GM12878 (cell line): ENCODE measurements around the gene OSCP1. TPM values are rescaled to one million over a fixed set of nuclear protein-coding genes. Genes with fewer than 3 reads are reported as not detected.

Experiments
- CHD1 ChIP-seq: IDR thresholded peaks from 2 replicates; pipeline ENCODE4 v1.6.1; 2012; ENCODE audit warnings: low read depth, low read length, improper control_type of control experiment
- FOS ChIP-seq: IDR thresholded peaks from 3 replicates; pipeline ENCODE4 v1.6.1; 2011; ENCODE audit warnings: borderline replicate concordance; ENCODE audit not compliant: insufficient read length; ENCODE audit errors: extremely low read depth
- IKZF1 ChIP-seq: fragments of 450-650 bp; conservative IDR thresholded peaks from 2 replicates; pipeline ENCODE4 v1.6.1; 2017; ENCODE audit warnings: antibody characterized with exemption, mild to moderate bottlenecking
- NBN ChIP-seq: fragments of 450-650 bp; IDR thresholded peaks from 2 replicates; pipeline ENCODE4 v1.6.1; 2016
- NFYB ChIP-seq: IDR thresholded peaks from 2 replicates; pipeline ENCODE4 v1.6.1; 2011; ENCODE audit warnings: low read depth, mild to moderate bottlenecking, low read length, improper control_type of control experiment, moderate library complexity; ENCODE audit not compliant: insufficient read depth
- NKRF ChIP-seq: fragments of 450-650 bp; conservative IDR thresholded peaks from 2 replicates; pipeline ENCODE4 v1.6.1; 2017; ENCODE audit warnings: mild to moderate bottlenecking, moderate library complexity
- NR2F1 ChIP-seq: fragments of 450-650 bp; conservative IDR thresholded peaks from 2 replicates; pipeline ENCODE4 v1.6.1; 2017; ENCODE audit warnings: mild to moderate bottlenecking
- PAX5 ChIP-seq: IDR thresholded peaks from 2 replicates; pipeline ENCODE4 v1.6.1; 2011; ENCODE audit warnings: low read depth, low read length, borderline replicate concordance
- PBX3 ChIP-seq: IDR thresholded peaks from 2 replicates; pipeline ENCODE4 v1.6.1; 2011; ENCODE audit warnings: mild to moderate bottlenecking, low read depth, low read length, moderate library complexity; ENCODE audit not compliant: insufficient replicate concordance
- POLR2A ChIP-seq: IDR thresholded peaks from 2 replicates; pipeline ENCODE4 v1.6.1; 2011; ENCODE audit warnings: low read depth, mild to moderate bottlenecking, low read length
- RELA ChIP-seq: fragments of 450-650 bp; IDR thresholded peaks from 2 replicates; pipeline ENCODE4 v1.8.0; 2014; ENCODE audit warnings: borderline replicate concordance; ENCODE audit not compliant: partially characterized antibody
- RELB ChIP-seq: fragments of 450-650 bp; IDR thresholded peaks from 2 replicates; pipeline ENCODE4 v1.6.1; 2017; ENCODE audit warnings: low read depth, mild to moderate bottlenecking, moderate library complexity
- RFX5 ChIP-seq: IDR thresholded peaks from 2 replicates; pipeline ENCODE4 v1.6.1; 2011; ENCODE audit warnings: low read depth, low read length, improper control_type of control experiment
- SMAD5 ChIP-seq: IDR thresholded peaks from 2 replicates; pipeline ENCODE4 v1.6.1; 2016; ENCODE audit warnings: antibody characterized with exemption, low read depth
- SP1 ChIP-seq: IDR thresholded peaks from one replicate; pipeline ENCODE4 v1.6.1; 2011; ENCODE audit warnings: low read depth, low read length
- ZBTB4 ChIP-seq: fragments of 450-650 bp; formaldehyde crosslinking; IDR thresholded peaks from 2 replicates; pipeline ENCODE4 v1.4.0; 2022; ENCODE audit warnings: mild to moderate bottlenecking, moderate library complexity
- ZNF687 ChIP-seq: fragments of 450-650 bp; IDR thresholded peaks from 2 replicates; pipeline ENCODE4 v1.6.1; 2017; ENCODE audit warnings: mild to moderate bottlenecking, moderate library complexity
- polyA plus RNA-seq, 11 experiments: library from polyadenylated mRNA; depleted of rRNA in 4 of 11; unstranded in 6 of 11; stranded (reverse) in 5 of 11; fragments of >200 nt; fragmentation: Nextera tagmentation in 4 of 11; fragmentation: Illumina TruSeq in 1 of 11; extraction: Ambion mirVana in 4 of 11; extraction: Trizol in 1 of 11; gene quantifications; 1 replicate in 1 of 11; 2 replicates in 10 of 11; pipeline versions ENCODE4 v1.2.1 to v1.2.3, GENCODE V29; 2011 to 2016; ENCODE audit warnings: inconsistent platforms in 2 of 11, missing spikeins in 2 of 11, low read depth in 1 of 11
- total RNA-seq, 4 experiments: library from RNA; depleted of rRNA in 3 of 4; stranded (reverse); fragments of >200 nt in 3 of 4; fragmentation: Illumina TruSeq in 1 of 4; extraction: Trizol in 1 of 4; gene quantifications; 2 replicates each; pipeline versions ENCODE4 v1.2.1 to v1.2.3, GENCODE V29; 2013 to 2021

Gene OSCP1
- total and polyA plus RNA-seq, 10 of the 15 experiments (the other 5 are each of a cell fraction or from before 2014, with no cell fraction given): 1.8 to 5.9 (median 3.0) TPM

GRCh38 chr1:36450270-36450918, at the start of gene OSCP1 (continued):
- TF ChIP-seq ZNF687: peak; percentile 74
- no peak for TF ChIP-seq ZBTB4 (CRISPR knock-in tag)
- peak; percentile 22 for TF ChIP-seq RELA
- peak; percentile 63; the same call in 1 of the 2 replicates for TF ChIP-seq SMAD5
- TF ChIP-seq FOS: peak; percentile 88
- TF ChIP-seq NKRF: peak; percentile 96
- TF ChIP-seq RELB: 0 out of 2 replicates have a peak, but pooled peaks have one; percentile 25
- 0 out of 2 replicates have a peak, but pooled peaks have one; percentile 27 for TF ChIP-seq PAX5
- TF ChIP-seq NBN: peak; percentile 41; the same call in 1 of the 2 replicates
- peak; percentile 92 for TF ChIP-seq NFYB
- peak; percentile 63 for TF ChIP-seq RFX5
- no peak for TF ChIP-seq PBX3
- TF ChIP-seq NR2F1: 0 out of 2 replicates have a peak, but pooled peaks have one; percentile 33
- TF ChIP-seq CHD1: no peak
- TF ChIP-seq SP1: peak; percentile 99
- TF ChIP-seq POLR2A: peak; percentile 91
- peak; percentile 46; the same call in 1 of the 2 replicates for TF ChIP-seq IKZF1
